Calu3 (cell line): ENCODE measurements around the gene RERE. TPM values are rescaled to one million over a fixed set of nuclear protein-coding genes. Genes with fewer than 3 reads are reported as not detected.

Experiments
- BruUV-seq: library from RNA; stranded (reverse); fragments of 400-500 nt; replicated peaks from 2 replicates; lab custom pipeline; 2021; lab: Mats Ljungman, UMichigan
- CTCF ChIA-PET: fragments of 300-600 bp; sonication (Branson Sonifier 250); formaldehyde crosslinking; loops from one replicate; lab custom pipeline; 2022; ENCODE audit warnings: antibody characterized with exemption; lab: Charles Lee
- DNase-seq: peaks from one replicate; pipeline ENCODE4 v3.0.0; 2022
- H3K27ac Mint-ChIP-seq: one replicate; pipeline ENCODE4 v1.8.0; 2022; ENCODE audit warnings: mixed read lengths; ENCODE audit not compliant: unreplicated experiment
- H3K27me3 Mint-ChIP-seq: one replicate; pipeline ENCODE4 v1.8.0; 2022; ENCODE audit warnings: mixed read lengths; ENCODE audit not compliant: unreplicated experiment
- H3K36me3 Mint-ChIP-seq: one replicate; pipeline ENCODE4 v1.8.0; 2022; ENCODE audit warnings: mild to moderate bottlenecking, moderate library complexity, mixed read lengths; ENCODE audit not compliant: insufficient read depth, unreplicated experiment
- H3K4me1 Mint-ChIP-seq: one replicate; pipeline ENCODE4 v1.8.0; 2022; ENCODE audit warnings: mild to moderate bottlenecking, low read depth, mixed read lengths; ENCODE audit not compliant: unreplicated experiment
- H3K4me3 Mint-ChIP-seq: one replicate; pipeline ENCODE4 v1.8.0; 2022; ENCODE audit warnings: mild to moderate bottlenecking, low read depth, moderate library complexity, mixed read lengths; ENCODE audit not compliant: unreplicated experiment
- H3K9me3 Mint-ChIP-seq: one replicate; pipeline ENCODE4 v1.8.0; 2022; ENCODE audit warnings: low read depth, mixed read lengths; ENCODE audit not compliant: unreplicated experiment
- intact Hi-C: fragments of 100-400 bp; cut with micrococcal nuclease; formaldehyde crosslinking; loops from one replicate; pipeline ENCODE4 v1.10.0; 2022; ENCODE audit not compliant: unreplicated experiment
- total RNA-seq: library from RNA; stranded (reverse); gene quantifications from 2 replicates; pipeline ENCODE4 v1.2.3, GENCODE V29; 2022
- TF ChIP-seq, protein P1 (sequence below): fragments of 200-600 bp; IDR thresholded peaks from one replicate; pipeline ENCODE4 v1.8.0; 2022; ENCODE audit warnings: antibody characterized with exemption; ENCODE audit not compliant: unreplicated experiment

Gene RERE
- total RNA-seq, 1 experiment from 2014 or later, result 45.9 TPM

DNA sequence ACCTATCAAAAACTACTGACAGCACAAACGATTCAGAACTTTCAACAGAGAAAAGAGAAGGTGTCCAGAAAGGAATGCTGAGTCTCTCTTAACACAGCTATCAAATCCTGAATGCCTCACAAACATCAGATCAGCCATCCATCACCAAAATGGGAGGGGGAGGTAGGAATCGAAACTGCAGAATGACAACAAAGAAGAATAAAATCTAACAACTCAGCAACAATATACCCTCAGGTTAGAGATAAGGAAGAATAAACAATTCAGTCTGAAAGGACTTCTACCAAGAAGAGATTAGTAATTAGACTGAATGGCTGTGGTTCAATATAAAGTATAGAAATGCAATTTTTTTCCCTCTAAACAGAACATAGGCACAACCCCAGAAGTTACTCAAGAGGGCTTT lies 94.4 kb downstream of the RERE start:
- CTCF ChIA-PET, result no interaction called here
- Mint-ChIP-seq H3K9me3 (no peaks in the 10 kb centered on the region), H3K27ac (no peak overlapping the region), H3K36me3 (no peaks in the 10 kb centered on the region), H3K4me1 (peaks cover 9% of the 10 kb centered on the region), H3K27me3 (no peaks in the 10 kb centered on the region), H3K4me3 (no peak overlapping the region)
- DNase-seq, result no peak
- TF ChIP-seq, protein P1, sequence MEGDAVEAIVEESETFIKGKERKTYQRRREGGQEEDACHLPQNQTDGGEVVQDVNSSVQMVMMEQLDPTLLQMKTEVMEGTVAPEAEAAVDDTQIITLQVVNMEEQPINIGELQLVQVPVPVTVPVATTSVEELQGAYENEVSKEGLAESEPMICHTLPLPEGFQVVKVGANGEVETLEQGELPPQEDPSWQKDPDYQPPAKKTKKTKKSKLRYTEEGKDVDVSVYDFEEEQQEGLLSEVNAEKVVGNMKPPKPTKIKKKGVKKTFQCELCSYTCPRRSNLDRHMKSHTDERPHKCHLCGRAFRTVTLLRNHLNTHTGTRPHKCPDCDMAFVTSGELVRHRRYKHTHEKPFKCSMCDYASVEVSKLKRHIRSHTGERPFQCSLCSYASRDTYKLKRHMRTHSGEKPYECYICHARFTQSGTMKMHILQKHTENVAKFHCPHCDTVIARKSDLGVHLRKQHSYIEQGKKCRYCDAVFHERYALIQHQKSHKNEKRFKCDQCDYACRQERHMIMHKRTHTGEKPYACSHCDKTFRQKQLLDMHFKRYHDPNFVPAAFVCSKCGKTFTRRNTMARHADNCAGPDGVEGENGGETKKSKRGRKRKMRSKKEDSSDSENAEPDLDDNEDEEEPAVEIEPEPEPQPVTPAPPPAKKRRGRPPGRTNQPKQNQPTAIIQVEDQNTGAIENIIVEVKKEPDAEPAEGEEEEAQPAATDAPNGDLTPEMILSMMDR, result no peak
- BruUV-seq, result no TSS peak
- intact Hi-C loops, result no loop called here

DNA sequence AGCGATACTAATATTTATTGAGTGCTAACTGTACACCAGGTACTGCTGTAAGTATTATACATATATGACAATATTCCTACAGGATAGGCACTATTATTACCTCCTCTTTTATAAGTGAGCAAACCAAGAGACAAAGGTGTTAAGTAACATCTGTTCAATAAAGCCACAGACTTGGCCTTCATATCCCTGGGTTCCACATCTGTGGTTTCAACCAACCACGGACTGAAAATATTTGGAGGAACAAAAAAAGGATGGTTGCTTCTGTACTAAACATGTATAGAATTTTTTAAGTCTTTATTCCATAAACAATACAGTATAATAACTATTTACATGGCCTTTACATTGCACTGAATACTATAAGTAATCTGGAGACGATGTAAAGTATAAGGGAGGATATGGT lies 95.1 kb downstream of the RERE start:
- H3K36me3 Mint-ChIP-seq, result no peaks in the 10 kb centered on the region
- no peak overlapping the region for H3K4me3 Mint-ChIP-seq
- TF ChIP-seq, protein P1, result no peak
- peaks cover 16% of the 10 kb centered on the region for H3K4me1 Mint-ChIP-seq
- no peak overlapping the region for H3K27ac Mint-ChIP-seq
- DNase-seq, result no peak
- no peaks in the 10 kb centered on the region for H3K9me3 Mint-ChIP-seq
- intact Hi-C loops, result no loop called here
- CTCF ChIA-PET, result no interaction called here
- no TSS peak for BruUV-seq
- no peaks in the 10 kb centered on the region for H3K27me3 Mint-ChIP-seq

DNA sequence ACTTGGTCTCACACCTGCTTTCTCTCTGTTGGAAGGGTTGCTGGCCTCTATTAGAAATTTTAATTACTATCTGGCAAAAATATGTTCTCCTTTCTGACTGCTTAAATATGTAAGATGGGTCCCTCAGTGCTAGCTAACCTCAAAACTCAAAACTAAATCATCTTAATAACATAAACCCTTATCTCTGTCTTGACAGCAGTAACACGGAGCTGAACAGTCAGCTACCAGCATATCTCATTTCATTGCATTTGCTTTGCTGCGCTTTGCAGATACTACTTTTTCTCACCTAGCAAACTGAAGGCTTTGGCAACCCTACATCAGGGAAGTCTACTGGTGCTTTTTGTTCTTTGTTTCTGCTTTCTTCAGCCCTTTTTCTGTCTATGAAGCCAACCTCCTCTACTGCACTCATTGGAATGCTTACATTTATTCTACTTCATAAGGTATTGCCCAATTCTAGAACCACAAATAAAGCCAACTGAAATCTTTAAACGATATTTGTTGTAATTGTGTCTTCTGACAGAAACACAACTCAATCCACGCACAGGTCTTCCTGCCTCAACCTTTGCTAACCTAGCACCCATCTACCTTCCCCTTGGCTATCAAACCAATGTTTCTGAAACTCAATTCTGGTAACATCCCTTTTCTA lies 95.6 kb downstream of the RERE start:
- intact Hi-C loops, result no loop called here
- Mint-ChIP-seq H3K36me3 (no peaks in the 10 kb centered on the region), H3K27me3 (no peaks in the 10 kb centered on the region), H3K4me3 (no peak overlapping the region), H3K9me3 (no peaks in the 10 kb centered on the region), H3K27ac (no peak overlapping the region), H3K4me1 (peaks cover 17% of the 10 kb centered on the region)
- TF ChIP-seq, protein P1, result no peak
- BruUV-seq, result no TSS peak
- CTCF ChIA-PET, result no interaction called here
- DNase-seq, result no peak

DNA sequence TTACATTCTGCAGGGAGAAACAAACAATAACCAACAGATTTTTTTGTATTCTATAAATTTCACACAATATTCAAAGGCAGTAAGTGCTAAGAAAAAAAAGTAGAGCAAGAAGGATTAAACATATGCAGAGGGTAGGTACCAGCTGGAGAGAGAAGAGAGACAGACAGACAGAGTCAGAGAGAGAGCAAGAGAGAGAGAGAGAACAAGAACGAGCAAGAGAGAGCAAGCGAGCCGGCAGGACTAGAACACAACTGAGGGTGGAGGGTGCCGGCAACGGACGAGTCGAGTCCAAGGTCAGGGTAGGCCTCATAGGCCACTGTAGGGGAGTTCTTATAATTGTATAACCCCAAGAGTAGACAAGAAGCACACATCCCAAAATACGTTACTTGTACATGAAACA lies 97.1 kb downstream of the RERE start:
- CTCF ChIA-PET, result no interaction called here
- intact Hi-C loops, result no loop called here
- no peak overlapping the region for H3K4me3 Mint-ChIP-seq
- BruUV-seq, result no TSS peak
- TF ChIP-seq, protein P1, result no peak
- peaks cover 17% of the 10 kb centered on the region for H3K4me1 Mint-ChIP-seq
- no peaks in the 10 kb centered on the region for H3K27me3 Mint-ChIP-seq
- no peak overlapping the region for H3K27ac Mint-ChIP-seq
- H3K36me3 Mint-ChIP-seq, result no peaks in the 10 kb centered on the region
- DNase-seq, result no peak
- H3K9me3 Mint-ChIP-seq, result no peaks in the 10 kb centered on the region
